ENCODE results near the gene GMCL1.
"Not testable (repeated sequence)": the region's sequence is repeated elsewhere in the genome, so short reads cannot be mapped to it uniquely, and the experiment has no call there.

The GMCL1 gene

GRCh38 chr2:69797235-69797634 lies 32.2 kb upstream of the GMCL1 start:
- no peak for DNase-seq (ENCODE audit: low spot score)
- ChIA-PET CTCF (interaction anchor here (1.6 kb wide), 1 partner anchor 73 kb away, joined by 6 read pairs; no protein-coding TSS in a partner anchor), POLR2A (ENCODE audit: low non-redundant PET) (interaction anchor here (1.0 kb wide), 1 partner anchor 9 kb away, joined by 3 read pairs; no protein-coding TSS in a partner anchor)
- H3K27ac ChIP-seq: peak overlapping the region; percentile 44; the same call in 1 of the 2 replicates
- TF ChIP-seq, protein P1, sequence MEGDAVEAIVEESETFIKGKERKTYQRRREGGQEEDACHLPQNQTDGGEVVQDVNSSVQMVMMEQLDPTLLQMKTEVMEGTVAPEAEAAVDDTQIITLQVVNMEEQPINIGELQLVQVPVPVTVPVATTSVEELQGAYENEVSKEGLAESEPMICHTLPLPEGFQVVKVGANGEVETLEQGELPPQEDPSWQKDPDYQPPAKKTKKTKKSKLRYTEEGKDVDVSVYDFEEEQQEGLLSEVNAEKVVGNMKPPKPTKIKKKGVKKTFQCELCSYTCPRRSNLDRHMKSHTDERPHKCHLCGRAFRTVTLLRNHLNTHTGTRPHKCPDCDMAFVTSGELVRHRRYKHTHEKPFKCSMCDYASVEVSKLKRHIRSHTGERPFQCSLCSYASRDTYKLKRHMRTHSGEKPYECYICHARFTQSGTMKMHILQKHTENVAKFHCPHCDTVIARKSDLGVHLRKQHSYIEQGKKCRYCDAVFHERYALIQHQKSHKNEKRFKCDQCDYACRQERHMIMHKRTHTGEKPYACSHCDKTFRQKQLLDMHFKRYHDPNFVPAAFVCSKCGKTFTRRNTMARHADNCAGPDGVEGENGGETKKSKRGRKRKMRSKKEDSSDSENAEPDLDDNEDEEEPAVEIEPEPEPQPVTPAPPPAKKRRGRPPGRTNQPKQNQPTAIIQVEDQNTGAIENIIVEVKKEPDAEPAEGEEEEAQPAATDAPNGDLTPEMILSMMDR (conservative IDR thresholded peaks at IDR 0.05; ENCODE audit: low read depth): no peak

DNA sequence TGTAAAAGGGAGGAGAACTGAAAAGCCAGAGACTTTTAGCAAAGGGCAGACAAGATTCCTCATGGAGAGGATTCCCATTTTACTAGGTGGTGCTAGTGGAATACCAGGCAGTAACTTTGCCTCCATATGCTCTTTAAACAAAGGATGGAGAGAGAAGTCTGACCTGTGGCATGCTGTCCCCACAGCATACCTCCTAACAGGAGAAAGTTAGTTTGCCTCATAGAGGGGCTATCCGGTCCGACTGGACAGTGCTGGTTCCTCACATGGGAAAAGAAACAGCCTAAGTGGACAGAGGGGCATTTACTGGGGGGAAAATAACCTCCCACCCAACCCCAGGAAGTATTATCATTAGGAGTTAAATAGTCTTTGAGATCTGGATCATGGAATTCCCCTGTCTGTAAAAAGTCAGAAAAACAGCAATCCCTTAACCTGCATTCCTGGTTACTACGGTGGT lies 31.6 kb upstream of the GMCL1 start:
- TF ChIP-seq, protein P1 (conservative IDR thresholded peaks at IDR 0.05; ENCODE audit: low read depth): no peak
- DNase-seq (ENCODE audit: low spot score): no peak
- CTCF ChIA-PET: interaction anchor here (0.7 to 1.7 kb wide), 2 partner anchors 49 to 73 kb away, joined by 3 to 6 read pairs; no protein-coding TSS in a partner anchor
- POLR2A ChIA-PET (ENCODE audit: low non-redundant PET): interaction anchor here (1.0 kb wide), 1 partner anchor 8 kb away, joined by 3 read pairs; no protein-coding TSS in a partner anchor
- H3K27ac ChIP-seq: peak overlapping the region; percentile 89

DNA sequence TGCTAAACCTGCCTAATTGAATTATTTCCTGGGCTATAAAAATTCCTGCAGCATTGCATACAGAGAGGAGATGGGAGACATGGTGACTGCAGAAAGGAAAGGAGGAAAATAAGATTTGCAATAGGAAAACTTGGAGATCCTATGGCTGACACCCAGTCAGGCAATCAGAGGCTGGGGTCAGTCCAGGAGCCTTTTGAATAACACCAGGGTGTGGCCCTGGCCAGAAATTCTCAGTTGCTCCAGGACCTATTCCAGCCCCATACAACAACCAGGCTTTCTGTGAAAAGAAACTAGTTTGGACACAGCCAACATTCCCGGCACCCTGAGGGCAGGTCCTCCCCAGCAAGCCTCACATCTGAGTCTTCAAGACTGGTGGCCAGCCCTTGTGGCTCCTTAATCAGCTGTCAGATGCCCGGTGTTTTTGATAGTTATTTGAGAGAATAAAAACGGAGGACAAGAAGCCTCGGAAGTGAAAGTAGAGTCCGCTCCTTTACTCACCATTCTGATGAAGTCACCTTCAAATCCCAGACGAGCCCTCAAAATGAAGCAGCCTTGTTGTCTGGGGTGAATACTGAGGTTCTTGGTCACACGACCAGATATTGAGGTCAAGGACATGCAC lies 31.1 kb upstream of the GMCL1 start:
- peak overlapping the region; percentile 89 for H3K27ac ChIP-seq

DNA sequence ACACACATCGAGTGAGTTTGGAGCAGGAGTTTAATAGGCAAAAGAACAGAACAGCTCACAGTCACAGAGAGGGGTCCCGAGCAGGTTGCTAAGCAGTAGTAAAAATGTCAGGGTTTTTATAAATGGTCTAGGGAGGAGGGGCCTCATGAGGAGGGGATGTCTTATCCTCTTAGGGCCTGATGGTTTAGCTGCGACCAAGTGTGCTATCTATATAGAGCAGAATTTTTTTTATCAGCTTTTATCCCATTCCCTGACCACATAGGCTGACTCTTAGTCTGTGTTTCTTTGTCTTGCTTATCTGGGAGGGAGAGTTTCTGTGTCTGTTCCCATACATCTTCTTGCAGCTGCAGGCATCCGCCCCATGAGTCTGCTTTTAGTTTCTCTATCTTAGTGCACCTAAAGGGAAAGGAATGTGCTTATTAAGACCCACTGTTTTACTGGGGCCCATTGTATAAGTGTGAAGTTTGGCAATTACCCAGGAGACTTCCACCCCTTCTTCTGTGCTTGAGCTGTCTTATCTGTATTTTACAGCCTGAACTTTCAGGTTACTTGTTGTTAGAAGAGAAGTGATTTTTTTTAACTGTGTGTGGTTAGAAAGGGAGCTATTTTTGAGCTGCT lies 30.4 kb upstream of the GMCL1 start:
- DNase-seq (ENCODE audit: low spot score): no peak
- POLR2A ChIA-PET (ENCODE audit: low non-redundant PET): interaction anchor here (0.6 kb wide), 1 partner anchor 21 kb away, joined by 11 read pairs; no protein-coding TSS in a partner anchor
- H3K27ac ChIP-seq: peak overlapping the region; percentile 89
- TF ChIP-seq, protein P1 (conservative IDR thresholded peaks at IDR 0.05; ENCODE audit: low read depth): no peak
- CTCF ChIA-PET: interaction anchor here (0.6 to 1.7 kb wide), 3 partner anchors 32 to 666 kb away, joined by 3 to 6 read pairs (median 3); no protein-coding TSS in a partner anchor

More for the DNA sequence above, 31.1 kb upstream of the GMCL1 start:
- DNase-seq (ENCODE audit: low spot score): peak; percentile 34
- ChIA-PET CTCF (interaction anchor here (0.7 to 1.7 kb wide), 3 partner anchors 49 to 665 kb away, joined by 3 to 6 read pairs (median 3); no protein-coding TSS in a partner anchor), POLR2A (ENCODE audit: low non-redundant PET) (interaction anchor here (0.6 kb wide), 1 partner anchor 20 kb away, joined by 11 read pairs; no protein-coding TSS in a partner anchor)
- TF ChIP-seq, protein P1 (conservative IDR thresholded peaks at IDR 0.05; ENCODE audit: low read depth): no peak

GRCh38 chr2:69801745-69802290 lies 27.6 kb upstream of the GMCL1 start:
- TF ChIP-seq, protein P1 (conservative IDR thresholded peaks at IDR 0.05; ENCODE audit: low read depth): no peak
- CTCF ChIA-PET: interaction anchor here (1.5 kb wide), 1 partner anchor 77 kb away, joined by 5 read pairs; no protein-coding TSS in a partner anchor
- POLR2A ChIA-PET (ENCODE audit: low non-redundant PET): no interaction called here
- H3K27ac ChIP-seq: no peak overlapping the region
- no peak for DNase-seq (ENCODE audit: low spot score)

- CTCF ChIA-PET: interaction anchor here (1.5 kb wide), 1 partner anchor 78 kb away, joined by 5 read pairs; no protein-coding TSS in a partner anchor
- H3K27ac ChIP-seq; DNase-seq (ENCODE audit: low spot score); POLR2A ChIA-PET (ENCODE audit: low non-redundant PET): not testable (repeated sequence)
Observed at GRCh38 chr2:69802781-69803367, 26.6 kb upstream of the GMCL1 start.
